H9 (cell line): ENCODE data around the gene CCDC28B. TPM values are rescaled to one million over a fixed set of nuclear protein-coding genes. Genes with fewer than 3 reads are reported as not detected.

ENCODE experiments used
- DNase-seq: peaks from one replicate; pipeline ENCODE4 v3.0.0-alpha.2; 2017
- H2AFZ ChIP-seq: one replicate; pipeline ENCODE4 v1.6.1; 2013; ENCODE audit warnings: mild to moderate bottlenecking, low read length, control low read depth, moderate library complexity
- H2AK5ac ChIP-seq: 2 replicates; pipeline ENCODE4 v1.6.1; 2013; ENCODE audit warnings: low read length, control low read depth, mixed read lengths; ENCODE audit not compliant: insufficient read length
- H2BK120ac ChIP-seq: one replicate; pipeline ENCODE4 v1.6.1; 2013; ENCODE audit warnings: low read depth, mild to moderate bottlenecking, low read length, control low read depth, inconsistent platforms; ENCODE audit not compliant: poor library complexity, severe bottlenecking
- H2BK12ac ChIP-seq: 2 replicates; pipeline ENCODE4 v1.6.1; 2013; ENCODE audit warnings: low read length, control low read depth, mixed read lengths, low read depth; ENCODE audit not compliant: insufficient read length
- H2BK15ac ChIP-seq: 2 replicates; pipeline ENCODE4 v1.6.1; 2013; ENCODE audit warnings: low read depth, low read length, control low read depth
- H2BK20ac ChIP-seq: one replicate; pipeline ENCODE4 v1.6.1; 2013; ENCODE audit warnings: low read depth, mild to moderate bottlenecking, low read length, control low read depth, inconsistent platforms; ENCODE audit not compliant: poor library complexity, severe bottlenecking
- H2BK5ac ChIP-seq: 2 replicates; pipeline ENCODE4 v1.6.1; 2013; ENCODE audit warnings: low read length, control low read depth, mixed read lengths; ENCODE audit not compliant: insufficient read length
- H3K14ac ChIP-seq: 2 replicates; pipeline ENCODE4 v1.6.1; 2013; ENCODE audit warnings: low read length, control low read depth; ENCODE audit not compliant: insufficient read depth
- H3K18ac ChIP-seq: 2 replicates; pipeline ENCODE4 v1.6.1; 2013; ENCODE audit warnings: low read depth, mild to moderate bottlenecking, mixed read lengths, low read length, control low read depth; ENCODE audit not compliant: insufficient read length
- H3K23ac ChIP-seq: 2 replicates; pipeline ENCODE4 v1.6.1; 2013; ENCODE audit warnings: low read length, control low read depth, mixed read lengths, low read depth; ENCODE audit not compliant: insufficient read length
- H3K23me2 ChIP-seq: 2 replicates; pipeline ENCODE4 v1.6.1; 2013; ENCODE audit warnings: low read depth, mild to moderate bottlenecking, mixed read lengths, low read length, control low read depth; ENCODE audit not compliant: insufficient read length, poor library complexity, severe bottlenecking
- H3K27ac ChIP-seq: 2 replicates; pipeline ENCODE4 v1.5.1; 2013; ENCODE audit warnings: low read length, control low read depth, mixed read lengths, low read depth; ENCODE audit not compliant: insufficient read length
- H3K27me3 ChIP-seq: 2 replicates; pipeline ENCODE4 v1.6.1; 2013; ENCODE audit warnings: low read length, control low read depth, inconsistent platforms; ENCODE audit not compliant: insufficient read depth
- H3K4ac ChIP-seq: 2 replicates; pipeline ENCODE4 v1.6.1; 2013; ENCODE audit warnings: low read depth, mild to moderate bottlenecking, control low read depth, inconsistent platforms, low read length, moderate library complexity
- H3K4me1 ChIP-seq: 2 replicates; pipeline ENCODE4 v1.6.1; 2013; ENCODE audit warnings: low read length, control low read depth, inconsistent platforms; ENCODE audit not compliant: insufficient read depth
- H3K4me2 ChIP-seq: 2 replicates; pipeline ENCODE4 v1.6.1; 2013; ENCODE audit warnings: low read length, control low read depth, mixed read lengths; ENCODE audit not compliant: insufficient read length, insufficient read depth
- H3K56ac ChIP-seq: 2 replicates; pipeline ENCODE4 v1.6.1; 2013; ENCODE audit warnings: low read depth, mild to moderate bottlenecking, mixed read lengths, low read length, control low read depth; ENCODE audit not compliant: insufficient read length
- H3K79me1 ChIP-seq: 2 replicates; pipeline ENCODE4 v1.6.1; 2013; ENCODE audit warnings: low read depth, mild to moderate bottlenecking, moderate library complexity, low read length, control low read depth, inconsistent platforms; ENCODE audit not compliant: insufficient read depth, poor library complexity, severe bottlenecking
- H3K79me2 ChIP-seq: 2 replicates; pipeline ENCODE4 v1.6.1; 2013; ENCODE audit warnings: low read length, control low read depth, inconsistent platforms; ENCODE audit not compliant: insufficient read depth
- H3K9ac ChIP-seq: 2 replicates; pipeline ENCODE4 v1.6.1; 2013; ENCODE audit warnings: low read length, control low read depth, mixed read lengths; ENCODE audit not compliant: insufficient read length; ENCODE audit errors: extremely low read depth
- H3K9me3 ChIP-seq: one replicate; pipeline ENCODE4 v1.6.1; 2013; ENCODE audit warnings: low read depth, low read length, inconsistent platforms; ENCODE audit not compliant: control insufficient read depth
- H3T11ph ChIP-seq: one replicate; pipeline ENCODE4 v1.6.1; 2013; ENCODE audit warnings: mild to moderate bottlenecking, low read length, control low read depth, inconsistent platforms
- H4K20me1 ChIP-seq: one replicate; pipeline ENCODE4 v1.6.1; 2013; ENCODE audit not compliant: control insufficient read depth, insufficient read length, insufficient read depth
- H4K5ac ChIP-seq: 2 replicates; pipeline ENCODE4 v1.6.1; 2013; ENCODE audit warnings: low read depth, mild to moderate bottlenecking, mixed read lengths, low read length, control low read depth; ENCODE audit not compliant: insufficient read length
- H4K8ac ChIP-seq: replicated peaks from 2 replicates; pipeline ENCODE4 v1.6.1; 2013; ENCODE audit warnings: low read length, control low read depth, mixed read lengths, low read depth; ENCODE audit not compliant: insufficient read length
- H4K91ac ChIP-seq: 2 replicates; pipeline ENCODE4 v1.6.1; 2013; ENCODE audit warnings: low read depth, mild to moderate bottlenecking, moderate library complexity, mixed read lengths, low read length, control low read depth; ENCODE audit not compliant: insufficient read length
- H3K27ac Mint-ChIP-seq, 3 experiments: 2 replicates in 2 of 3; 3 replicates in 1 of 3; pipeline ENCODE4 v1.8.0; 2020 to 2021; ENCODE audit warnings: mixed read lengths in 3 of 3, mild to moderate bottlenecking in 1 of 3, moderate library complexity in 1 of 3
- H3K27me3 Mint-ChIP-seq: 2 replicates; pipeline ENCODE4 v1.8.0; 2021; ENCODE audit warnings: low read depth, mild to moderate bottlenecking, moderate library complexity, mixed read lengths
- H3K36me3 Mint-ChIP-seq, 3 experiments: 2 replicates in 2 of 3; 3 replicates in 1 of 3; pipeline ENCODE4 v1.8.0; 2020 to 2021; ENCODE audit warnings: low read depth in 3 of 3, mixed read lengths in 3 of 3; ENCODE audit not compliant: insufficient read depth in 1 of 3
- H3K4me1 Mint-ChIP-seq, 2 experiments: 2 replicates each; pipeline ENCODE4 v1.8.0; 2020; ENCODE audit warnings: mixed read lengths in 2 of 2
- H3K4me3 Mint-ChIP-seq, 2 experiments: 2 replicates in 1 of 2; 3 replicates in 1 of 2; pipeline ENCODE4 v1.8.0; 2020 to 2021; ENCODE audit warnings: mild to moderate bottlenecking in 2 of 2, mixed read lengths in 2 of 2, moderate library complexity in 1 of 2
- H3K9me3 Mint-ChIP-seq, 2 experiments: 2 replicates in 1 of 2; 3 replicates in 1 of 2; pipeline ENCODE4 v1.8.0; 2020; ENCODE audit warnings: mild to moderate bottlenecking in 2 of 2, mixed read lengths in 2 of 2, moderate library complexity in 1 of 2
- CTCF ChIP-seq: fragments of 200-600 bp; sonication (generic); conservative IDR thresholded peaks from 3 replicates; pipeline ENCODE4 v1.8.0; 2021; ENCODE audit warnings: antibody characterized with exemption, mild to moderate bottlenecking
- WGBS: extraction: QIAGEN DNeasy Blood & Tissue Kit; methylation state at CpG from one replicate; pipeline ENCODE4 v1.1.7; 2013; ENCODE audit warnings: missing lambda C conversion rate, low lambda C conversion rate, mixed read lengths; ENCODE audit not compliant: insufficient read length; ENCODE audit errors: extremely low coverage; 5-methylcytosine and 5-hydroxymethylcytosine counted together
- total RNA-seq: library from RNA; stranded (reverse); gene quantifications from 2 replicates; pipeline ENCODE4 v1.2.1, GENCODE V29; 2021

Gene CCDC28B
- total RNA-seq, 1 experiment from 2014 or later, result 20.7 TPM

- H3K79me1 ChIP-seq, result no peaks in the 10 kb centered on the region
- H2BK20ac ChIP-seq, result no peak overlapping the region
- Mint-ChIP-seq H3K4me1 (peaks cover 17 to 25% of the 10 kb centered on the region in 2 experiments), H3K4me3 (peak overlapping the region; percentile 98), H3K36me3 (peaks cover 35 to 56% (median 52%) of the 10 kb centered on the region in 3 experiments), H3K27ac (peak overlapping the region in 2 of 3 experiments; percentile 47 to 79; a peak in 2 of 7 replicates), H3K27me3 (no peaks in the 10 kb centered on the region), H3K9me3 (no peaks in the 10 kb centered on the region)
- no peak overlapping the region for H3K27ac ChIP-seq
- H4K91ac ChIP-seq, result no peak overlapping the region
- H3K14ac ChIP-seq, result no peak overlapping the region
- H4K20me1 ChIP-seq, result no peaks in the 10 kb centered on the region
- no peak overlapping the region for H3K4ac ChIP-seq
- TF ChIP-seq CTCF, result no peak
- H2BK15ac ChIP-seq, result no peak overlapping the region
- no peak overlapping the region for H2BK5ac ChIP-seq
- H3K4me1 ChIP-seq, result peaks cover 7% of the 10 kb centered on the region; the same call in 1 of the 2 replicates
- H2BK120ac ChIP-seq, result no peak overlapping the region
- no CpG with 5 or more reads among the region's 3 CpGs for WGBS
- no peak overlapping the region for H3K23ac ChIP-seq
- no peak overlapping the region for H3K4me2 ChIP-seq
- H2AFZ ChIP-seq, result no peak overlapping the region
- H3K56ac ChIP-seq, result no peak overlapping the region
- H3K79me2 ChIP-seq, result peaks cover 3% of the 10 kb centered on the region; the same call in 1 of the 2 replicates
- no peak overlapping the region for H3K9ac ChIP-seq
- no peak overlapping the region for H3T11ph ChIP-seq
- no peaks in the 10 kb centered on the region for H3K9me3 ChIP-seq
- no peak overlapping the region for H2AK5ac ChIP-seq
- no peak for DNase-seq
- peaks cover 7% of the 10 kb centered on the region for H3K23me2 ChIP-seq
- peak overlapping the region; percentile 55 for H4K8ac ChIP-seq
- no peak overlapping the region for H3K18ac ChIP-seq
- H4K5ac ChIP-seq, result no peak overlapping the region
- H2BK12ac ChIP-seq, result no peak overlapping the region
- no peaks in the 10 kb centered on the region for H3K27me3 ChIP-seq
These were observed 23.3 kb downstream of the CCDC28B start for GRCh38 chr1:32223683-32224082.
